Measurements from ENCODE around the gene ADM2. TPM values are rescaled to one million over a fixed set of nuclear protein-coding genes. Genes with fewer than 3 reads are reported as not detected.

The ADM2 gene
- total RNA-seq, 1 donor from 2014 or later: 4.4 TPM

DNA sequence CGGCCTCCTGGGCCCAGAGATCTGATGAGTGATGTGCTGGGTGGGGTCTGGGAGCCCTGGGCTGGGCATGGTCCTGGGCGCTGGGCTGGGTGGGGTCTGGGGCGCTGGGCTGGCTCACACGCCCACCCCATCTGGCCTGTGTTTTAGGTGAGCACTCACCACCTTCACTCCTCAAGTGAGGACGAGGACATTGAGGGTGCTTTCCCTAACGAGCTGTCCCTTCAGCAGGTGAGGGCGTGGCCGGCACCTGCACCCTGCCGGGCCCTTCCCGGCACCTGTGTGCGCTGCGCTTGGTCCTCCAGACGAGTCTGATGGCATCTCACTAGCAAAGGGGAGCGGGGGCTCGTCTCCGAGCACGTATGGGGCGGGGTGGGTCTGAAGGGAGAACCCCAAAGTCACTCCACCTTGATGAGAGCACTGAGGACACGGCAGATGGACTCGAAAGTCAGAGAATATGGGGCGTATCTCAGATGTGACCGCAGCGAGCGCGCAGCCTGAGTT, 44.5 kb upstream of the ADM2 start:
- no peak overlapping the region for H3K4me3 ChIP-seq (ENCODE audit: low read depth, low read length)
- TF ChIP-seq, protein P1, sequence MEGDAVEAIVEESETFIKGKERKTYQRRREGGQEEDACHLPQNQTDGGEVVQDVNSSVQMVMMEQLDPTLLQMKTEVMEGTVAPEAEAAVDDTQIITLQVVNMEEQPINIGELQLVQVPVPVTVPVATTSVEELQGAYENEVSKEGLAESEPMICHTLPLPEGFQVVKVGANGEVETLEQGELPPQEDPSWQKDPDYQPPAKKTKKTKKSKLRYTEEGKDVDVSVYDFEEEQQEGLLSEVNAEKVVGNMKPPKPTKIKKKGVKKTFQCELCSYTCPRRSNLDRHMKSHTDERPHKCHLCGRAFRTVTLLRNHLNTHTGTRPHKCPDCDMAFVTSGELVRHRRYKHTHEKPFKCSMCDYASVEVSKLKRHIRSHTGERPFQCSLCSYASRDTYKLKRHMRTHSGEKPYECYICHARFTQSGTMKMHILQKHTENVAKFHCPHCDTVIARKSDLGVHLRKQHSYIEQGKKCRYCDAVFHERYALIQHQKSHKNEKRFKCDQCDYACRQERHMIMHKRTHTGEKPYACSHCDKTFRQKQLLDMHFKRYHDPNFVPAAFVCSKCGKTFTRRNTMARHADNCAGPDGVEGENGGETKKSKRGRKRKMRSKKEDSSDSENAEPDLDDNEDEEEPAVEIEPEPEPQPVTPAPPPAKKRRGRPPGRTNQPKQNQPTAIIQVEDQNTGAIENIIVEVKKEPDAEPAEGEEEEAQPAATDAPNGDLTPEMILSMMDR (conservative IDR thresholded peaks at IDR 0.05; ENCODE audit: low read depth, low read length): no peak
- DNase-seq (ENCODE audit: low read depth): no peak

- DNase-seq (ENCODE audit: low read depth): no peak
- H3K4me3 ChIP-seq (ENCODE audit: low read depth, low read length): no peak overlapping the region
- TF ChIP-seq, protein P1 (conservative IDR thresholded peaks at IDR 0.05; ENCODE audit: low read depth, low read length): no peak
Observed at GRCh38 chr22:50437511-50438304, 43.6 kb upstream of the ADM2 start.

DNA sequence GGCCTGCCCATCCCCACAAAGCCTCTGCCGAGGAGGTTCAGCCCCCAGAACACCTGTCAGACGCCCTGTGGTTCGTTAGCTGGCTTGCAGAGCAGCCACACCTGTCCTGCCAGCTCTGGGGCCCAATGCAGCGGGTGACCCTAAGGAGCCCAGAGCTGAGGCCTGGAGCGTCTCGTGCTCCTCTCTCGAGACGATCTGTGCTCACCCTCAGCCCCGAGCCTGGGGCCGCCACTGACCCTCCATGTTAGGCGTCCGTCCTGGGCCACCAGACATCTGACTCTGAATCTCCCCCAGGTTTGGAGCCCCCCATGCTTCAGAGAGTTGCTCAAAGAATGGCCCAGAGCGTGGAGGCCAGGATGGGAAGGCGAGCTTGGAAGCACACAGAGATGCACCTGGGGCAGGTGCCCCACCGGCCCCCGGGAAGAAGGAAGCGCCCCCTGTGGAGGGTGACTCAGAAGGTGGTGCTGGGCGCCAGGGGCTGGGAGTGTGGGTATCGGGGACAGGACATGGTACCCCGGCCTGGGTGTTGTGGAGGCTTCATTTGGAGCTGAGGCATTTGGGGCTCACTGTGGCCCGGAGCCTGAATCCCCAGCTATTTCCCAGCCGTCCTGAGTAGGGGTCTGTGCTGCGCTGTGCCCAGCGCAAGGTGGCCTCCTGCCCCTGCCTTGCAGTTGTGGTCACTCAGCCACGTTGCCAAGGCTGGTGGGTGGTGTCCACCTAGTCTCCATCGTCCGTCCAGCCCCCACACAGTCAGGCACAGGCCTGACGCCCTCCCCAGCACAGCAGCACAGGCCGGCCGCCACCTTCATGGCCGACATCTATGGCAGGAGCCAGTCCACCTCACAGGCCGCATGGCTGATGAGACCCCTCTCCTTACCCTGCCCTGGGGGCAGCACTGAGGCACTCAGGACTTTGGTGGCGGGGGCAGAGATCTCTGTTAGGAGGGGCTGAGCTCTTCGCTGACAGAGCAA, 42.8 kb upstream of the ADM2 start:
- TF ChIP-seq, protein P1 (conservative IDR thresholded peaks at IDR 0.05; ENCODE audit: low read depth, low read length): no peak

DNA sequence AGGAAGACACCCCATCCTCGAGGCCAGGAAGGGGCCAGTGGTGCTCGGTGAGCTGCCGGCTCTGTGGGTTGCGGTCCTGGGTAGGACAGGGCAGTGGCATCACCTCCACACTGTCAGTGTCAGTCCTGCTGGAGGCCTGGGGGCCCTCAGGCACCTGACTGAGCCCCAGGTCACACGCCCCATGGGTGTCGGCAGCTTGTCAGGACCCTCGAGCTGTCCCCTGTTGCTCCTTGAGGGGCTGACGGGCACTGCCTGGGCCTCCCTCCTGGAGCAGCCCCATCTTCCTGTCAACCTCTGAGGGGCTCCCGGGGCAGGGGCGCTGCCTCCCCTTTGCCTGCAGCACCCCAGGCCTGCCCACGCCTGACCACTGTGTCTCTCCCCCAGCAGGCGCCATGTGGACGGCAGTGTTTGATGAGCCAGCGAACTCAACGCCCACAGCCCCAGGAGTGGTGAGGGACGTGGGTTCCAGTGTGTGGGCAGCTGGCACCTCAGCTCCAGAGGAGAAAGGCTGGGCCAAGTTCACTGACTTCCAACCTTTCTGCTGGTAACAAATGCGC, 42.0 kb upstream of the ADM2 start:
- TF ChIP-seq, protein P1 (conservative IDR thresholded peaks at IDR 0.05; ENCODE audit: low read depth, low read length): no peak
- H3K4me3 ChIP-seq (ENCODE audit: low read depth, low read length): no peak overlapping the region
- DNase-seq (ENCODE audit: low read depth): no peak

More for the DNA sequence above, 42.8 kb upstream of the ADM2 start:
- no peak overlapping the region for H3K4me3 ChIP-seq (ENCODE audit: low read depth, low read length)
- no peak for DNase-seq (ENCODE audit: low read depth)

DNA sequence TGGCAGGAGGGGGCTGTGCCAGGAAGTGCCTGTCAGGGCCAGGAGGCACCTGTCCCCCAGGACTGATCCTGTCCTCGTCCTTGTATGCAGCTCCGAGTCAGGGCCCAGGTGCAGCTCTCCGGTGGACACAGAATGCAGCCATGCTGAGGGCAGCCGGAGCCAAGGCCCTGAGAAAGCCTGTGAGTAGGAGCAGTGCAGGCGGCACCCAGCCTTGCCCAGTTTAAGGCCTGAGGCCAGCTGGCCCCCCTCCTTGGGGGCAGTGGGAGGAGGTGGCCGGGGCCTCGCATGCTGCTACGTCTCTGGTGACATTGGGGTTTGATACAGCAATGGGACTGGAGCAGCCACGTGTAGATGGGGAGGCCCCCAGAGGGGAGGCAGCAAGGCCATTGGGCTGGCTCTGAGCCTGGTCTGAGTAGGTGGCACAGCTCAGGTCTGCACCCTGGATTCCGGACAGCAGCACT, 41.4 kb upstream of the ADM2 start:
- TF ChIP-seq, protein P1 (conservative IDR thresholded peaks at IDR 0.05; ENCODE audit: low read depth, low read length): no peak
- H3K4me3 ChIP-seq (ENCODE audit: low read depth, low read length): no peak overlapping the region
- no peak for DNase-seq (ENCODE audit: low read depth)

DNA sequence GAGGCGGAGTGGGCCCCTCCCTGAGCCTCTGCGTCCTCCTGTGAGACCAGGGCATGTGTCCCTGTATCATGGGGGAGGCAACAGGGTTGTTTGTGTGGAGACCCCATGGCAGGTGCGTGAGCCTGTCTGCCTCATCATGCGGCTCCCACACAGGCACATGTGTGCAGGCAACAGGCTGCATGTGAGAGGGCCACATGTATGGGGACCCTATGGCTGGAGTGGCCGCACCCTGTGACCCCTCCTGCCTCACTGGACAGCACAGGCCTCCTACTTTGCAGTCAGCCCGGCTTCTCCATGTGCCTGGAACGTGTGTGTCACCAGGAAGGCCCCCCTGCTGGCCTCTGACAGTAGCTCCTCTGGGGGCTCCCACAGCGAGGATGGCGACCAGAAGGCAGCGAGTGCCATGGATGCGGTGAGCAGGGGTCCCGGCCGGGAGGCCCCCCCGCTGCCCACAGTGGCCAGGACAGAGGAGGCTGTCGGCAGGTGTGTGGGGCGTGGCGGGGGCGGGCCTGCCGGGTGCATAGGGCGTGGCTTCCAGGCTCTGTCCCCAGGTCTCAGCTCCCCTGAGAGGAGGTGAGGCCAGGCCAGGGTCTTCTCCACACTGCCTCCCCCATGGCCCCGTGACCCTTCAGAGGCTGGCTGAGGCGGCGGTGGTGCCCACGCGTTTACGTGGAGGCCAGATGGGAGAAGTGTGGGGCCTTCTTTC, 40.6 kb upstream of the ADM2 start:
- DNase-seq (ENCODE audit: low read depth): no peak
- TF ChIP-seq, protein P1 (conservative IDR thresholded peaks at IDR 0.05; ENCODE audit: low read depth, low read length): no peak
- no peak overlapping the region for H3K4me3 ChIP-seq (ENCODE audit: low read depth, low read length)
